Osteoblast (primary cell): ENCODE results near the gene SCN4A. TPM values are rescaled to one million over a fixed set of nuclear protein-coding genes. Genes with fewer than 3 reads are reported as not detected.

ENCODE experiments used
- DNase-seq: peaks from one replicate; pipeline ENCODE4 v3.0.0; 2011; ENCODE audit warnings: low spot score, mixed read lengths; ENCODE audit not compliant: insufficient read length; ENCODE audit errors: missing footprints
- H2AFZ ChIP-seq: 2 replicates; pipeline ENCODE4 v1.6.0; 2011; ENCODE audit warnings: mild to moderate bottlenecking, low read length
- H3K27ac ChIP-seq: 2 replicates; pipeline ENCODE4 v1.5.1; 2011; ENCODE audit warnings: mild to moderate bottlenecking, low read depth, low read length, moderate library complexity
- H3K27me3 ChIP-seq: 2 replicates; pipeline ENCODE4 v1.6.0; 2012; ENCODE audit warnings: mild to moderate bottlenecking, control low read depth, inconsistent platforms, low read length, moderate library complexity; ENCODE audit not compliant: insufficient read depth
- H3K36me3 ChIP-seq: 2 replicates; pipeline ENCODE4 v1.5.1; 2011; ENCODE audit warnings: mild to moderate bottlenecking, low read length, control low read depth, moderate library complexity; ENCODE audit not compliant: insufficient read depth
- H3K4me1 ChIP-seq: 2 replicates; pipeline ENCODE4 v1.5.1; 2011; ENCODE audit warnings: mild to moderate bottlenecking, low read length, control low read depth, moderate library complexity; ENCODE audit not compliant: insufficient read depth
- H3K4me2 ChIP-seq: 2 replicates; pipeline ENCODE4 v1.6.0; 2011; ENCODE audit warnings: mild to moderate bottlenecking, low read length; ENCODE audit not compliant: insufficient read depth
- H3K4me3 ChIP-seq: fragments of 200-600 bp; sonication (generic); 3 replicates; pipeline ENCODE4 v1.5.1; 2012; ENCODE audit warnings: mild to moderate bottlenecking, low read length, inconsistent platforms; ENCODE audit not compliant: insufficient read depth
- H3K79me2 ChIP-seq: 2 replicates; pipeline ENCODE4 v1.6.0; 2012; ENCODE audit warnings: mild to moderate bottlenecking, low read length, control low read depth, inconsistent platforms; ENCODE audit not compliant: insufficient read depth
- H3K9me3 ChIP-seq: 2 replicates; pipeline ENCODE4 v1.5.1; 2011; ENCODE audit warnings: low read depth, low read length, control low read depth
- H4K20me1 ChIP-seq: 2 replicates; pipeline ENCODE4 v1.6.0; 2012; ENCODE audit warnings: mild to moderate bottlenecking, low read length, control low read depth; ENCODE audit not compliant: insufficient read depth
- total RNA-seq: library from RNA; depleted of rRNA; stranded (reverse); fragments of >200 nt; gene quantifications from 2 replicates; pipeline ENCODE4 v1.2.3, GENCODE V29; 2012
- TF ChIP-seq, protein P1 (sequence below): IDR thresholded peaks from 2 replicates; pipeline ENCODE4 v1.5.1; 2011; ENCODE audit warnings: mild to moderate bottlenecking, low read depth, low read length, moderate library complexity; ENCODE audit errors: extremely low read depth

SCN4A gene
- total RNA-seq, 1 donor: not detected

DNA sequence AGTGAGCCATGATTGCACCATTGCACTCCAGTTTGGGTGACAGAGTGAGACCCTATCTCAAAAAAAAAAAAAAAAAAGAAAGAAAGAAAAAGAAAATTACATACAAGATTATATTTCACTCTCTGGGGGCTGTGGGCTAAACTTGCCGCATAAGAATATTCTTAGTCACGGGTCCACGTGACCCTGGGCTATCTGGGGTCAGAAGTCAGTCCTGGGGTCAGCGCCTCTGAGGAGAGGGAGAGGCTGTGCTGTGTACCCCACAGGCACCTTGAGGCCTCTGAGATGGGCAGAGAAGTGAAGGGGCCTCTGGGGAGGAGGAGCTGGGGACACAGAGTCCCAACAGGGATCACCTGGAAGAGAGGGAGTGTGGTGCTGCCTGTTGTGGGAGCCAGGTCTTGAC, 34.8 kb downstream of the SCN4A start:
- H3K9me3 ChIP-seq: no peaks in the 10 kb centered on the region
- TF ChIP-seq, protein P1, sequence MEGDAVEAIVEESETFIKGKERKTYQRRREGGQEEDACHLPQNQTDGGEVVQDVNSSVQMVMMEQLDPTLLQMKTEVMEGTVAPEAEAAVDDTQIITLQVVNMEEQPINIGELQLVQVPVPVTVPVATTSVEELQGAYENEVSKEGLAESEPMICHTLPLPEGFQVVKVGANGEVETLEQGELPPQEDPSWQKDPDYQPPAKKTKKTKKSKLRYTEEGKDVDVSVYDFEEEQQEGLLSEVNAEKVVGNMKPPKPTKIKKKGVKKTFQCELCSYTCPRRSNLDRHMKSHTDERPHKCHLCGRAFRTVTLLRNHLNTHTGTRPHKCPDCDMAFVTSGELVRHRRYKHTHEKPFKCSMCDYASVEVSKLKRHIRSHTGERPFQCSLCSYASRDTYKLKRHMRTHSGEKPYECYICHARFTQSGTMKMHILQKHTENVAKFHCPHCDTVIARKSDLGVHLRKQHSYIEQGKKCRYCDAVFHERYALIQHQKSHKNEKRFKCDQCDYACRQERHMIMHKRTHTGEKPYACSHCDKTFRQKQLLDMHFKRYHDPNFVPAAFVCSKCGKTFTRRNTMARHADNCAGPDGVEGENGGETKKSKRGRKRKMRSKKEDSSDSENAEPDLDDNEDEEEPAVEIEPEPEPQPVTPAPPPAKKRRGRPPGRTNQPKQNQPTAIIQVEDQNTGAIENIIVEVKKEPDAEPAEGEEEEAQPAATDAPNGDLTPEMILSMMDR: no peak
- no peak overlapping the region for H2AFZ ChIP-seq
- no peaks in the 10 kb centered on the region for H4K20me1 ChIP-seq
- H3K79me2 ChIP-seq: no peaks in the 10 kb centered on the region
- H3K36me3 ChIP-seq: no peaks in the 10 kb centered on the region
- H3K27ac ChIP-seq: no peak overlapping the region
- H3K4me1 ChIP-seq: no peaks in the 10 kb centered on the region
- no peak overlapping the region for H3K4me2 ChIP-seq
- DNase-seq: no peak
- peaks cover 2% of the 10 kb centered on the region for H3K27me3 ChIP-seq
- H3K4me3 ChIP-seq: no peak overlapping the region

DNA sequence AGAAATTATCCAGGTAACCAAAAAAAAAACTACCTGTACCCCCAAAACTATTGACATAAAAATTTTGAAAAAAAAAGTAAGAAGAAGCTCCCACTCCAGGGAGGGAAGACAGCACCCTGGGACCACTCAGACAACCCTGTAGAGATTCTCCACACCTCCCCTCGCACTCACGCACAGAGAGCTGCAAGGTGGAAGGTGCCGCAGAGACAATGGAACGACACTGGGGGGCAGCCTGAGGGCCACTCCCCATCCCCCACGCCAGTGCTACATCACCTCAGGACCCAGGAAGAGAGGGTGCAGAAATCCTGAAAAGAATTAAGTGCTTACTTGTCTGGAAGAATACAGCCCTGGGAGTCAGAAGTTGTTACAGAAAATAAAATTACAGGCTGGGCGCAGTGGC, 35.4 kb downstream of the SCN4A start:
- Histone ChIP-seq H4K20me1 (no peaks in the 10 kb centered on the region), H3K27me3 (peaks cover 2% of the 10 kb centered on the region), H3K79me2 (no peaks in the 10 kb centered on the region), H3K4me3 (no peak overlapping the region), H3K27ac (no peak overlapping the region), H3K9me3 (no peaks in the 10 kb centered on the region), H3K36me3 (no peaks in the 10 kb centered on the region), H3K4me2 (no peak overlapping the region), H3K4me1 (no peaks in the 10 kb centered on the region), H2AFZ (no peak overlapping the region)
- DNase-seq: no peak
- TF ChIP-seq, protein P1: no peak

DNA sequence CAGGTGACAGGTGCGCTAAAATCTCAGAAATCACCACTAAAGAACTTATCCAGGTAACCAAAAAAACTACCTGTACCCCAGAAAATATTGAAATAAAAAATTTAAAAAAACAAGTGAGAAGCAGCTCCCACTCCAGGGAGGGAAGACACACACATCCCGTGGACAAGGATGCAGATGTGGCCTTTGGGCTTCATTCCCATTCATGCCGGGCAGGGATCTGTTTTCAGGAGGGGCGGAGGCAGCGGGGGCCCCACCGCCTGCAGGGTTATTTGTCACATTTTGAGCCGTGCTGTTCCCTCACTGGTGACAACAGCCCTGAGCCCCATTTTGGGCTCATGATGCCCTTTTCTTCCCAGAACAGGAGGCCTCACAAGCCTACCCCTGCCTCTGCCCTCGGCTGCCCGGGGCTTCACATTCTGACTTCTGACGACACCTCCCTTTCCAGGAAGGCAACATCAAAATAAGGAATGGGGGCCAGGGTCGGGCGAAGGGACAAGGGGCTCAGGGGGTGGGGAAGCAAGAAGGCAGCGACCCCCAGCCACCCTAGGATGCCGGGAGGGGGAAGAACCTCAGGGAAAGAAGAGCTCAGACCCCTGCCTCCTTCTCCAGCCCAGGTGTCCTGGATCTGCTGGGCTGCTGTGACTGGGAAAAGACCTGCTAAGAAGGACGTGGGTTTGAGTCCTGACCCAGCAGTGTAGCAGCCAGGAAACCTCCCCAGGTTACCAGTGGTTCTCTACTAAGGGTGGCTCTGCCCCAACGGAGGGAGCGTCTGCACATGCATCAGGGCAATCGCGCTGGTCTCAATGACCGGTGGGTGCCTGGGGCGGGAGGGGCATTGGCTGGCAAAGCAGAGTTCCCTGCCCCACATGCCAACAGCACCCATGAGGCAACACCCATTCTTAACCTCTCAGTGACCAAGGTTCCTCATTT, 38.3 kb downstream of the SCN4A start:
- H3K79me2 ChIP-seq: no peaks in the 10 kb centered on the region
- H4K20me1 ChIP-seq: no peaks in the 10 kb centered on the region
- H3K4me2 ChIP-seq: no peak overlapping the region
- TF ChIP-seq, protein P1: no peak
- H2AFZ ChIP-seq: no peak overlapping the region
- no peaks in the 10 kb centered on the region for H3K4me1 ChIP-seq
- DNase-seq: peak; percentile 68
- H3K36me3 ChIP-seq: no peaks in the 10 kb centered on the region
- no peak overlapping the region for H3K27ac ChIP-seq
- no peak overlapping the region for H3K4me3 ChIP-seq
- H3K9me3 ChIP-seq: no peaks in the 10 kb centered on the region
- peaks cover 2% of the 10 kb centered on the region for H3K27me3 ChIP-seq

DNA sequence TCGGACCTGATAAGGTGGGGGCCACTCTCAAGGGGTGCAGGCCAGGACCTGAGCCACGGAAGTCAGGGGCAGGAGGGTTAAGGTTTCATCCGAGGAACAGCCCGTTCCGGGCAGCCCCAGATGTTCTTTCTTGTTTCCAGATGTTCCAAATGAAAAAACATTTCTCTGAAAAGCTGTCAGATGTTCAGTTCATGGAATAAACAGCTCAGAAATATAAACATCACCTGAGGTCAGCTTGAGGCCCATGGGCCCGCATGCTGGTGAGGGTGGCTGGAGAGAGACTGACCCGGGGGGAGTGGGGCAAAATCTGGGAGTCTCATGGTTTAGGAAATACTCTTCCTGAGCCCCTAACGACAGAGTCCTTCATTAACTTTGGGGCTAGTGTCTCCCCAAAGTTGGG, 39.1 kb downstream of the SCN4A start:
- TF ChIP-seq, protein P1: no peak
- Histone ChIP-seq H3K27me3 (peaks cover 2% of the 10 kb centered on the region), H4K20me1 (no peaks in the 10 kb centered on the region), H3K4me3 (no peak overlapping the region), H2AFZ (no peak overlapping the region), H3K9me3 (no peaks in the 10 kb centered on the region), H3K36me3 (no peaks in the 10 kb centered on the region), H3K27ac (no peak overlapping the region), H3K4me2 (no peak overlapping the region), H3K4me1 (no peaks in the 10 kb centered on the region), H3K79me2 (no peaks in the 10 kb centered on the region)
- DNase-seq: peak; percentile 56
